ENCODE measurements around the gene CFHR5.
"Not testable (repeated sequence)": the region's sequence is repeated elsewhere in the genome, so short reads cannot be mapped to it uniquely, and the experiment has no call there.

CFHR5 gene

GRCh38 chr1:197029749-197030148, 52.4 kb downstream of the CFHR5 start:
- in situ Hi-C loops (cut with HindIII; ENCODE audit: low pct_ligation_motif_present, low sequenced_read_pairs) = no loop called here

GRCh38 chr1:197034631-197035339, 57.4 kb downstream of the CFHR5 start:
- H3K4me3 ChIP-seq (ENCODE audit: low read depth, low read length); in situ Hi-C loops (cut with HindIII; ENCODE audit: low pct_ligation_motif_present, low sequenced_read_pairs); H3K27me3 ChIP-seq (replicated peaks); H3K36me3 ChIP-seq (replicated peaks): not testable (repeated sequence)
- DNase-seq = peak; percentile 81
- H3K27ac ChIP-seq = peak overlapping the region; percentile 34

More at GRCh38 chr1:197029749-197030148, 52.4 kb downstream of the CFHR5 start:
- no peak overlapping the region for H3K27ac ChIP-seq
- no peaks in the 10 kb centered on the region for H3K36me3 ChIP-seq (replicated peaks)
- TF ChIP-seq CTCF (IDR thresholded peaks at IDR 0.05; ENCODE audit: low read depth, low read length, missing control alignments) = no peak
- no peaks in the 10 kb centered on the region for H3K27me3 ChIP-seq (replicated peaks)
- no peak for DNase-seq
- H3K4me3 ChIP-seq (ENCODE audit: low read depth, low read length) = no peak overlapping the region

GRCh38 chr1:197036861-197037260, 59.5 kb downstream of the CFHR5 start:
- no peak for TF ChIP-seq CTCF (IDR thresholded peaks at IDR 0.05; ENCODE audit: low read depth, low read length, missing control alignments)
- Histone ChIP-seq H3K27ac (no peak overlapping the region), H3K36me3 (replicated peaks) (no peaks in the 10 kb centered on the region), H3K27me3 (replicated peaks) (no peaks in the 10 kb centered on the region), H3K4me3 (ENCODE audit: low read depth, low read length) (no peak overlapping the region)
- in situ Hi-C loops (cut with HindIII; ENCODE audit: low pct_ligation_motif_present, low sequenced_read_pairs) = no loop called here
- DNase-seq = no peak

- no peak overlapping the region for H3K27ac ChIP-seq
- DNase-seq = no peak
- TF ChIP-seq CTCF (IDR thresholded peaks at IDR 0.05; ENCODE audit: low read depth, low read length, missing control alignments) = no peak
- H3K4me3 ChIP-seq (ENCODE audit: low read depth, low read length) = no peak overlapping the region
- no peaks in the 10 kb centered on the region for H3K27me3 ChIP-seq (replicated peaks)
- in situ Hi-C loops (cut with HindIII; ENCODE audit: low pct_ligation_motif_present, low sequenced_read_pairs) = no loop called here
- H3K36me3 ChIP-seq (replicated peaks) = no peaks in the 10 kb centered on the region
These were observed 64.4 kb downstream of the CFHR5 start for GRCh38 chr1:197041486-197042353.

GRCh38 chr1:197042676-197043341, 65.5 kb downstream of the CFHR5 start:
- no peak for DNase-seq
- H3K36me3 ChIP-seq (replicated peaks) = no peaks in the 10 kb centered on the region
- TF ChIP-seq CTCF (IDR thresholded peaks at IDR 0.05; ENCODE audit: low read depth, low read length, missing control alignments) = no peak
- H3K27me3 ChIP-seq (replicated peaks) = no peaks in the 10 kb centered on the region
- no peak overlapping the region for H3K4me3 ChIP-seq (ENCODE audit: low read depth, low read length)
- in situ Hi-C loops (cut with HindIII; ENCODE audit: low pct_ligation_motif_present, low sequenced_read_pairs) = no loop called here
- H3K27ac ChIP-seq = no peak overlapping the region

GRCh38 chr1:197049100-197049499, 71.7 kb downstream of the CFHR5 start:
- Histone ChIP-seq H3K27ac (no peak overlapping the region), H3K36me3 (replicated peaks) (no peaks in the 10 kb centered on the region), H3K27me3 (replicated peaks) (no peaks in the 10 kb centered on the region), H3K4me3 (ENCODE audit: low read depth, low read length) (no peak overlapping the region)
- in situ Hi-C loops (cut with HindIII; ENCODE audit: low pct_ligation_motif_present, low sequenced_read_pairs) = no loop called here
- no peak for DNase-seq
- no peak for TF ChIP-seq CTCF (IDR thresholded peaks at IDR 0.05; ENCODE audit: low read depth, low read length, missing control alignments)

Data from brain microvascular endothelial cell (primary cell).